GM21786 (cell line): Measurements from ENCODE around the gene RER1.

ENCODE experiments used
- ATAC-seq: cut with Tn5 transposase; IDR thresholded peaks from one replicate; pipeline ENCODE4 v1.9.1; 2021; ENCODE audit not compliant: unreplicated experiment

Gene RER1

GRCh38 chr1:2391041-2391930 lies at the start of gene RER1, which contains the start of gene MORN1:
Gene RER1 (plus strand): TSS chr1:2391841. CDS start chr1:2395791, 3,950 bp downstream.
Gene MORN1 (minus strand): TSS chr1:2391554. CDS start chr1:2391533, 21 bp downstream.
- peak; percentile 90 for ATAC-seq

- ATAC-seq = no peak
These were observed 49.1 kb upstream of the RER1 start for GRCh38 chr1:2342384-2343022.

- no peak for ATAC-seq
These were observed 48.4 kb upstream of the RER1 start for GRCh38 chr1:2343023-2343935.

- no peak for ATAC-seq
These were observed 47.4 kb upstream of the RER1 start for GRCh38 chr1:2344121-2344681.

- no peak for ATAC-seq
These were observed 46.8 kb upstream of the RER1 start for GRCh38 chr1:2344744-2345296.

- no peak for ATAC-seq
These were observed 46.2 kb upstream of the RER1 start for GRCh38 chr1:2345297-2346075.

GRCh38 chr1:2346691-2347408 lies 44.8 kb upstream of the RER1 start:
- no peak for ATAC-seq

- ATAC-seq = no peak
These were observed 44.2 kb upstream of the RER1 start for GRCh38 chr1:2347409-2347785.

- ATAC-seq = no peak
These were observed 43.7 kb upstream of the RER1 start for GRCh38 chr1:2347896-2348295.

- no peak for ATAC-seq
These were observed 43.0 kb upstream of the RER1 start for GRCh38 chr1:2348346-2349325.

GRCh38 chr1:2349806-2350205 lies 41.8 kb upstream of the RER1 start:
- no peak for ATAC-seq

- no peak for ATAC-seq
These were observed 41.1 kb upstream of the RER1 start for GRCh38 chr1:2350501-2350900.

GRCh38 chr1:2350911-2351655 lies 40.6 kb upstream of the RER1 start:
- ATAC-seq = no peak

- ATAC-seq = no peak
These were observed 39.9 kb upstream of the RER1 start for GRCh38 chr1:2351723-2352122.

- no peak for ATAC-seq
These were observed 39.2 kb upstream of the RER1 start for GRCh38 chr1:2352341-2352896.

- ATAC-seq = no peak
These were observed 38.6 kb upstream of the RER1 start for GRCh38 chr1:2352897-2353550.
